Measurements from ENCODE around the gene BCL11A. TPM values are rescaled to one million over a fixed set of nuclear protein-coding genes. Genes with fewer than 3 reads are reported as not detected.

Gene BCL11A
- total RNA-seq, 2 experiments from 2014 or later, result 0.03 TPM; not detected in 1

DNA sequence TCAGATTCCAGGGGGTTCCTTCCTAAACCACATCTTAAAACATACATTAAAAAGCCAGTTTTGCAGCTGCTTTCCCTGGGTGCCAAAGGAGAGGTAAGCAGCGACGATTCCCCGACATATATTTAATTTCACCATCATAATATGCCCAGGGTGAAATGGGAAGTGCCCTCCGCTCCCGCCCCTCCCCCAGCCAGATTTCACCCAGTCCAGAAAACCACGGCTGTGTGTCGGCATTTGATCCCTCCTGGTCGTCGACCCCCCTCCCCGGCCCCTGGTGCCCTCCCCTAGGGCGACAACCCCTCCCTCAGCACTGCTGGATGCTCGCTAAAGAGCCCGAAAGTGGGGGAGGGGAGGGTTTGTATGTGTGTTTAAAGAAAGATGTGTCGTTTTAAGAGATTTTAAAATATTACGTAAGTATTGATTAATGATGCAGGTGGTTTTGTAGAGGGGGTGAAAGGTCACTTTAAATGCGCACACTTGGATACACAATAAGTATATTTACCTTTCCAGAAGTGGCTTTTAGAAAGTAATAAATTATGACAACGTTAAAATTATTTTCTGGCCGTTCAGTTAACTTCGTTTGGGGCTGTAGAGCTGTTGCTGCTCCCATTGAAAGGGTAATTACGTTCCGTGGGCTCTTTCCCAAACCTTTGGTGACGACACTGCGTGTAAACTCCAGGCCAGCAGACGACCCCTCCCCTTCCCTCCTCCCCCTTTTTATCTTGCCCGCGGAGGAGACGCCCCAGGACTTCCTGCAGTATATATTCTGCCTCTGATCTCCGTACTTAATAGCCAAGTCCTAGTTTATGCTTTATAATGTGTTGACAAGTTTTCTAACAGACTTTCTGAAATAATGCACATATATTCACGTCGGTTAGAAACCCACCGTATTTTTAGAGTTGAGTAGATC lies 3.4 kb upstream of the BCL11A start:
- no peaks in the 10 kb centered on the region for H3K36me3 Mint-ChIP-seq (ENCODE audit: low read depth)
- no peak for ATAC-seq
- H3K27ac Mint-ChIP-seq, result no peak overlapping the region

DNA sequence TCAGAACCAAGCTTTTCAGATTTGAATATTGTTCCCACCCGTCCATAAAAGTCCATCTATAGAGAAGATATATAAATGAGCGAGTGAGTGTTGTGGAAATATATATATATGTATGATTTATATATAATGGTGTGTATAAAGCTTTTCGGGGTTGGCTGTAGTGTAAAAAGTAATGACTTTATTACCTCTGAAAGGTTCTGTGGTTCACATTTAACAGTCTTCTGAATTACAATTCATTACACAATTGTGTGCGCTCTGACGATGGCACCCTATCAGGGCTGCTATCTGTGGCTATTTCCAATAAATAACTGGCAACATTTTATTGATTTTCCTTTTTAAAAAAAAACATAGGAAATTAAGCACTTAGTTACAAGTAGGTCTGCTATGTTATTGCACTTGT lies 2.7 kb upstream of the BCL11A start:
- no peak overlapping the region for H3K27ac Mint-ChIP-seq
- no peaks in the 10 kb centered on the region for H3K36me3 Mint-ChIP-seq (ENCODE audit: low read depth)
- H3K4me1 Mint-ChIP-seq (ENCODE audit: low read depth), result peaks cover 31% of the 10 kb centered on the region
- ChIA-PET POLR2A (no interaction called here), CTCF (interaction anchor here (1.3 to 7.5 kb wide), 3 partner anchors 11 to 38 kb away, joined by 3 to 93 read pairs (median 4); no protein-coding TSS in a partner anchor)
- H3K9me3 Mint-ChIP-seq (ENCODE audit: insufficient read depth), result no peaks in the 10 kb centered on the region
- DNase-seq (no peak), ATAC-seq (no peak)
- no peak overlapping the region for H3K4me3 Mint-ChIP-seq
- peaks cover 65% of the 10 kb centered on the region for H3K27me3 Mint-ChIP-seq (ENCODE audit: low read depth)

More for the DNA sequence above, 3.4 kb upstream of the BCL11A start:
- ChIA-PET CTCF (interaction anchor here (1.1 to 7.5 kb wide), 3 partner anchors 12 to 24 kb away, joined by 3 to 93 read pairs (median 4); no protein-coding TSS in a partner anchor), POLR2A (no interaction called here)
- Mint-ChIP-seq H3K4me3 (peak overlapping the region; percentile 35), H3K27me3 (ENCODE audit: low read depth) (peaks cover 64% of the 10 kb centered on the region), H3K9me3 (ENCODE audit: insufficient read depth) (no peaks in the 10 kb centered on the region), H3K4me1 (ENCODE audit: low read depth) (peaks cover 27% of the 10 kb centered on the region)
- DNase-seq, result no peak

DNA sequence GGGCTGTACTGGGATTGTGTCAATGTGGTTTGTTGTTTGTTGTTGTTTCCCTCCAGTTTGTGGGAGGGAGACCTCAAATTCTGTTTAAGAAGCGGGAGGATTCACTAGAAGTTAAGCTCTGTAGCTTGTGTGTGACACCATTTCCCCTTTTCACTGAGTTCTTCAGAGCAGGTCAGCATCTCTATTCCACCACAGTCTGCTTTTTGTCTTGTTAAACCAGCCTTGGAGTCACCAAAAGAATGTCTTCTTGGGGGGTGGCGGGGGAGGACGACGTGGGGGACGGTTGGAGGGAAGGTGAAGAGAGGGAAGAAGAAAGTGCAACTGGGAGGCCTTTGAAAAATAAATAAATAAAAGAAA lies 2.3 kb upstream of the BCL11A start:
- Mint-ChIP-seq H3K4me3 (peak overlapping the region; percentile 72), H3K4me1 (ENCODE audit: low read depth) (peaks cover 34% of the 10 kb centered on the region), H3K27ac (no peak overlapping the region), H3K27me3 (ENCODE audit: low read depth) (peaks cover 65% of the 10 kb centered on the region), H3K9me3 (ENCODE audit: insufficient read depth) (no peaks in the 10 kb centered on the region), H3K36me3 (ENCODE audit: low read depth) (no peaks in the 10 kb centered on the region)
- ATAC-seq, result no peak
- no peak for DNase-seq
- ChIA-PET POLR2A (no interaction called here), CTCF (interaction anchor here (0.6 to 7.5 kb wide), 5 partner anchors 9 to 38 kb away, joined by 3 to 93 read pairs (median 3); no protein-coding TSS in a partner anchor)

DNA sequence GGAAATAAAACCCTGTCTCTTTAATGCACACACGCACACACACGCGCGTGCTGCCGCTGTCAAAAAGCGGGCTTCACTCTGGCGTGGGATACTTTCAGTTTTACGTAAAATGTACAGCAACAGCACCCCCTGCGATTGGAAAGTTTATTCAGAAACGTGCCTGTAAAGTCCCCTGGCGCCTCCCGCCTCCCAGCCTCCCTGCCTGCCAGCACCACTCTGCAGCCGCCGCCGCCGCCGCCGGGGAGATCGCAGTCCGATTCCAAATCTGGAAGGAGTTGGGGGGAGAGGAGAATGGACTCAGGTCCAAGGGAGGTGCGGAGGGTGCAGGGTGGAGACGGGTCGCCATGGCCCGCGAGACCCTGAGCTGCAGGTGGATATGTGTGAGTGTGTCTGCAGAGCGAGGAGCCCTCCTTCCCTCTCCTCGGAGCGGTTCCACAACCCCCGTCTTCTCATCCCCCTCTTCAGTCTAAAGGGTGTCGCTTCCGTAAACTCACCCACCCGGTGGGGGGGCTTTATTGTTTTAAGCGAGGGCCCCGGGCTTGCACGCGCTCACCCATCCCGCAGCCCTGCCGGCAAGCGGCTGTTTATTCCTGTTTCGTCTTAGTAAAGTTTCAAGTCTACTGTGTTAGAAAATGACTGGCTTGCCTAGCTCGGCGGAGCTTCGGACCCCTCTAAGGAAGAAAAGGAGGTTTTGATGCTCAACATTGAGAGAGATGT lies 1.8 kb upstream of the BCL11A start:
- no peaks in the 10 kb centered on the region for H3K9me3 Mint-ChIP-seq (ENCODE audit: insufficient read depth)
- H3K27ac Mint-ChIP-seq, result no peak overlapping the region
- H3K27me3 Mint-ChIP-seq (ENCODE audit: low read depth), result peaks cover 64% of the 10 kb centered on the region

DNA sequence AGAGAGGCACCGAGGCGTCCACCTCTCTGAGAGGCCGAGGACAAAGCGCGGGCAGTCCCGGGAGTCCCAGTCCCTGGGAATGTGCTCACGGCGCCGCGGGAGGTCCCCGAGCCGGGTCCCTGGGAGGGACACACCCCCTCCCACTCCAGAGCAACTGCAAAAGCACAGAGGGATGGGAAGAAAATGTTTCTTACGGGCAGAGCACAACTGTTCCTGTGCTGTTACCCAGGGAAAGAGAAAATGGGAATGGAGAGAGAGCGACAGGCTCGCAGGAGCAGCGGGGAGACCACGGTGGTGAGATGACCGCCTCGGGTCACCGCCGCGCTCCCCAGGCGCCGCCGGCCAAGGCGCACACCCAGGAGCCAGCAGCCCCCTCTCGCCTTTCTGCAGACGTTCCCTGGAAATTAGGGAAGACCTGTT lies 1.2 kb upstream of the BCL11A start:
- peaks cover 64% of the 10 kb centered on the region for H3K27me3 Mint-ChIP-seq (ENCODE audit: low read depth)
- H3K36me3 Mint-ChIP-seq (ENCODE audit: low read depth), result no peaks in the 10 kb centered on the region
- H3K9me3 Mint-ChIP-seq (ENCODE audit: insufficient read depth), result no peaks in the 10 kb centered on the region
- ChIA-PET POLR2A (no interaction called here), CTCF (interaction anchor here (1.3 kb wide), 1 partner anchor 37 kb away, joined by 3 read pairs; no protein-coding TSS in a partner anchor)
- DNase-seq (no peak), ATAC-seq (peak; percentile 3)
- peaks cover 41% of the 10 kb centered on the region for H3K4me1 Mint-ChIP-seq (ENCODE audit: low read depth)
- peak overlapping the region; percentile 72 for H3K4me3 Mint-ChIP-seq
- no peak overlapping the region for H3K27ac Mint-ChIP-seq

More for the DNA sequence above, 1.8 kb upstream of the BCL11A start:
- peak; percentile 73 for ATAC-seq
- DNase-seq, result peak; percentile 74
- H3K4me3 Mint-ChIP-seq, result peak overlapping the region; percentile 72
- H3K4me1 Mint-ChIP-seq (ENCODE audit: low read depth), result peaks cover 36% of the 10 kb centered on the region
- H3K36me3 Mint-ChIP-seq (ENCODE audit: low read depth), result no peaks in the 10 kb centered on the region
- CTCF ChIA-PET, result interaction anchor here (0.6 to 7.5 kb wide), 5 partner anchors 8 to 37 kb away, joined by 3 to 93 read pairs (median 3); no protein-coding TSS in a partner anchor
- POLR2A ChIA-PET, result no interaction called here

DNA sequence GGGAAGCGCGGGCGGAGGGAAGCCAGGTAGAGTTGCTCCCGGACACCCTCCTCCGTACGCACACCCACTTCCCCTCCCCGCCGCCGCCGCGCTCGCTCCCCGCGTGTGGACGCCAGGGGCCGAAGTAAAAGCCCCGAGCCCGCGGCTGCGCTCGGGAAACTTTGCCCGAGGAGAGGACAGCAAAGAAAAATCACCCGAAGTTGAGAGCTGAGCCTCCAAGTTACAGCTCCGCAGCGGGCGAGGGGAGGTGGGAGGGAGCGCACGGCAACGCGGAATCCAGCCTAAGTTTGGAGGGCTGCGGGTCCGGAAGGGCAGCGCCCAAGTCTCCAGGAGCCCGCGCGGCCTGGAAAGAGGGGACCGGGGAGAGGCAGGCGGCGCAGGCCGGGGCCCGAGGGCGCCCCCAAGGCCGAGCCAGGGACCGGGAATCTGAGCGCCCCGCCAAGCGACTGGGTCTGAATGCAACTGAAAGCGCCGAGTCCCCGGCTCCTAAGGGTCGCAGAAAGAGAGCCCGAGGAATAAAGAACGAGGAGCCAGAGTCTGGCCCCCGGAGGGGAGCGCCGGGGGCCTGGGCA lies 706 bp upstream of the BCL11A start:
- POLR2A ChIA-PET, result no interaction called here
- no peak for ATAC-seq
- H3K36me3 Mint-ChIP-seq (ENCODE audit: low read depth), result no peaks in the 10 kb centered on the region
- peak overlapping the region; percentile 72 for H3K4me3 Mint-ChIP-seq
- CTCF ChIA-PET, result no interaction called here
- peak; percentile 31 for DNase-seq
- H3K4me1 Mint-ChIP-seq (ENCODE audit: low read depth), result peaks cover 43% of the 10 kb centered on the region
- H3K27ac Mint-ChIP-seq, result no peak overlapping the region
- H3K9me3 Mint-ChIP-seq (ENCODE audit: insufficient read depth), result no peaks in the 10 kb centered on the region
- H3K27me3 Mint-ChIP-seq (ENCODE audit: low read depth), result peaks cover 61% of the 10 kb centered on the region

DNA sequence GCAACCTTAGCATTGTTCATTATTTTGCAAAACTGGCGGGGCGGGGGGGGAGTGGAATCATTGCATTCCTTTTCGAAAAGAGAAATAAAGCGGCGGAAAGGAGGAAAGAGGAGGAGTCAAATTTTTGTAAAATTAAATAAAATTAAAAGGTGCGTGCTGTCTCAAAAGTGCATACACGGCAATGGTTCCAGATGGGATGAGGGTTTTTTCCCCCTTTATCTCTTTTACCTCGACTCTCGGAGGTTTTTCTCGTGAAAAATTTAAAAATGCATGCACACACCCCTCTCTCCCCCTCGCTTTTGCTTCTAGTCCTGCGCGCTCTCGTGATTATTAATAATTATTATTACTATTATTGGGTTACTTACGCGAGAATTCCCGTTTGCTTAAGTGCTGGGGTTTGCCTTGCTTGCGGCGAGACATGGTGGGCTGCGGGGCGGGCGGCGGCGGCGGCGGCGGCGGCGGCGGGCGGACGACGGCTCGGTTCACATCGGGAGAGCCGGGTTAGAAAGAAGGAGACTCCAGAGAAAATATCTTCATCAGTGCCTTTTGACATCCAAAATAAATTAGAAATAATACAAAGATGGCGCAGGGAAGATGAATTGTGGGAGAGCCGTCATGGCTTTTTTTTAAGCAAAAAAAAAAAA lies 481 bp downstream of the BCL11A start:
- CTCF ChIA-PET, result no interaction called here
- H3K4me1 Mint-ChIP-seq (ENCODE audit: low read depth), result peaks cover 47% of the 10 kb centered on the region

DNA sequence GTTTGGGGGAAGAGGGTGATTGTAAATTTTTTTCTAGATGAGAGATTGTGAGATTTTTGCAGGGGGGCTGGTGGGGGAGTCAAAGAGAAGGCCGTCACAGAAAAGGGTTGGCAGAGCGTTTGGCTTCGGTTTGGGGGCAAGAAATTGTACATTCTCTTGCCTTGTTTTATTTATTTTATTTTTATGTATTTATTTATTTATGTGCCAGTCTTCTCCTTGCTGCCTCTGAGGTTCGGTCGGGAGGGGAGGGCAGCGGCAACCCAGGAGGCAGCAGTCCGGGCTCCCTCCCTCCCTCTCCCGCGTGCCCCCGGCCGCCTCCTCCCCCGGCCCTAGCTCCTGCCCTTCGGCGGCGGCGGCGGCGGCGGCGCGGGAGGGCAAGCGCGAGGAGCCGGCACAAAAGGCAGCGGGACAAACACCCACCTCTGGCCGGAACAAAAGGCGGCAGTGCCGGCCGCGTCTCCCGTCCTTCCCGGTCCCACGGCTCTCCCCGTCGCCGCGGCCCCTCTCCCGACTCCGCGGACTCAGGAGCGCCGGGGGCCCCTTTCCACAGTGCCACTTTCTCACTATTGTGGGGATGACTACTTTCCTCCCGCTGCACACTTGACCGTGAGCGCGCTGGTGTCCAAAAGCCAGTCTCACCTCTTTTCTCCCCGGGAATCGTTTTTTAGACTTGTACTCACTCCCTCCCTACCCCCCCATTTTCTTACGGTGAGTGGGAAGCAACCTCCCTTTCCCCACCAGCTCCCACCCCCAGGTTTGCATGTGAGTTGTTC lies 1.2 kb downstream of the BCL11A start:
- Mint-ChIP-seq H3K9me3 (ENCODE audit: insufficient read depth) (no peaks in the 10 kb centered on the region), H3K27ac (no peak overlapping the region), H3K4me3 (peak overlapping the region; percentile 51), H3K27me3 (ENCODE audit: low read depth) (peaks cover 64% of the 10 kb centered on the region), H3K36me3 (ENCODE audit: low read depth) (no peaks in the 10 kb centered on the region), H3K4me1 (ENCODE audit: low read depth) (peaks cover 43% of the 10 kb centered on the region)
- ATAC-seq (no peak), DNase-seq (no peak)
- ChIA-PET POLR2A (no interaction called here), CTCF (no interaction called here)

More for the DNA sequence above, 481 bp downstream of the BCL11A start:
- ATAC-seq (no peak), DNase-seq (no peak)
- Mint-ChIP-seq H3K4me3 (peak overlapping the region; percentile 74), H3K27ac (no peak overlapping the region), H3K27me3 (ENCODE audit: low read depth) (peaks cover 62% of the 10 kb centered on the region), H3K36me3 (ENCODE audit: low read depth) (no peaks in the 10 kb centered on the region), H3K9me3 (ENCODE audit: insufficient read depth) (no peaks in the 10 kb centered on the region)
- POLR2A ChIA-PET, result no interaction called here

DNA sequence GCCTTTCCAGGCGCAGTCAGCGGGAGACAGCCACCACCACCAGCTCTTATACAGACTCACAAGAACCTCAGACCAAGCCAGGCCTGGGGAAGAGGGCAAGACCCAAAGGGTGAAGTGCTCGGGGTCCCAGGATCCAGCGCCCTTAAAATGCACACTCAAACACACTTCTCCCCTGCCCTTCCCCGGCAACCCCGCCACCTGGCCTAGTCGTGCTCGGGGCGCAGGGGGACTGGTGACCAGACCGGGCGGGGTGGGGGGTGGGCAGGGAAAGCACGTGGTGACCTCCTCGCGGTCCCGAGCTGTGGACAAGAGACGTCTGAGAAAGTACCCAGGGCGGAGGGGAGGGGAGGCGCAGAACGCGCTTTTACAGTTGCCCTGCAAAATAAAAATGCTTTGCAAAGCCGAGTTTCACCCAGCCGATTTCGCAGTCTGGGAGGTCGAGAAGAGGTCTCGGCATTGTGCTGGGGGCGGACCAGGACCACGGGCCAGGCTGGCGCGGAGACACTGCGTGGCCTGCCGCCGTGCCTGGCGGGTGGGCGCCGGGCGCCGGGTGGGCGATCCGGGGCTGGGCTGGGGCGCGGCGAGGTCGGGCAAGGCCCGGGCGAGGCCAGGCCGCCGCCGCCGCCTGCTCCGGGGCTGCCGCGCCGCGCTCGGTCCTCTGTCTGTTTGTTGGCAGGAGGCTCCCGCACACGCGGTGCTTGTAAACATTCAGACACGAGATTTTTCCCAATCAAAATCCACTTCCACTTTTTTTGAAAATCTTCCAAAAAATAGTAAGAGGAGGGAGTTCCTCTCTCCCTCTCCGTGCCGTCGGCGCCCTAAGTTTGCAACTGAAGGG lies 2.0 kb downstream of the BCL11A start:
- Mint-ChIP-seq H3K27ac (no peak overlapping the region), H3K4me1 (ENCODE audit: low read depth) (peaks cover 38% of the 10 kb centered on the region), H3K4me3 (peak overlapping the region; percentile 51), H3K9me3 (ENCODE audit: insufficient read depth) (no peaks in the 10 kb centered on the region), H3K27me3 (ENCODE audit: low read depth) (peaks cover 64% of the 10 kb centered on the region), H3K36me3 (ENCODE audit: low read depth) (no peaks in the 10 kb centered on the region)
- DNase-seq (no peak), ATAC-seq (no peak)
- ChIA-PET CTCF (interaction anchor here (2.0 to 2.9 kb wide), 3 partner anchors 8 to 11 kb away, joined by 8 to 18 read pairs (median 11); no protein-coding TSS in a partner anchor), POLR2A (no interaction called here)

DNA sequence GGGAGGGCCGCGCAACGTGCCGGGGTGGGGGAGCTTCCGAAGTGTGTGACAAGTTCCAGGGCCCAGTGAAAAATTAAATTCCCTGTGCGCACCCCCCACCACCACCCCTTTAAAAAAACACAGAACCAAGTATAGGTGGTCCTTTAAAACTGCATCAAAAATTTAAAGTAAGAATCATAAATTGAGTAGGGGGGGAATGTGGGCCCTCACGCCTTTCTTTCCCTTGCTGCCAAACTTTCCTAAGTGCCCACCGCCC lies 2.5 kb downstream of the BCL11A start:
- no peak overlapping the region for H3K27ac Mint-ChIP-seq
- peaks cover 38% of the 10 kb centered on the region for H3K4me1 Mint-ChIP-seq (ENCODE audit: low read depth)
- no peaks in the 10 kb centered on the region for H3K36me3 Mint-ChIP-seq (ENCODE audit: low read depth)
- DNase-seq (no peak), ATAC-seq (no peak)
- H3K4me3 Mint-ChIP-seq, result peak overlapping the region; percentile 15
- H3K9me3 Mint-ChIP-seq (ENCODE audit: insufficient read depth), result no peaks in the 10 kb centered on the region
- H3K27me3 Mint-ChIP-seq (ENCODE audit: low read depth), result peaks cover 68% of the 10 kb centered on the region
- ChIA-PET POLR2A (no interaction called here), CTCF (interaction anchor here (1.0 to 2.9 kb wide), 5 partner anchors 9 to 1527 kb away, joined by 3 to 18 read pairs (median 8); no protein-coding TSS in a partner anchor)
